ENCODE results near the gene TERT.

DNA sequence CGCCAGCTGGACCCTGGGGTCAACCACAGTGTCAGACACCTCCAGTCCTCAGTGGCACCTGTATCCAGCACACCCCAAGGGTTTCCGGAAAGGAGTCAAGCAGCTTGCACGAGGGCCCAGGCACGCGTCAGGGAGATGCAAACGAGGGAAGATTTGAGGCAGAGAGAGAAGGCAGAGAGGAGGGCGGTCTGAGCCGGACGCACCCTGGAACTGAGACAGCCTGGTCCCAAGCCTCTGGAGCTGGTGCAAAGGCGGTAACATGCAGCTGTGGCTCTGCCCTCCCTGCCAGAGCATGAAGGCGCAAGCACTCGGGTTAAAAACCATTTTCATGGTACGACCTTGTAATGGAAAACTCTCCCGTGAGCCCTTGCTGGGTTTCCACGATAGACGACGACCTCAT is 37.5 kb downstream of the TERT start:
- TF ChIP-seq EZH2 (IDR thresholded peaks at IDR 0.05; ENCODE audit: insufficient read depth, poor library complexity, severe bottlenecking) (no peak), EZH2phosphoT487 (IDR thresholded peaks at IDR 0.05; ENCODE audit: insufficient read depth, low read depth) (no peak)
